GM13977 (cell line): ENCODE results near the gene COA6.

Experiments used
- DNase-seq: peaks from one replicate; pipeline ENCODE4 v3.0.0; 2012; ENCODE audit warnings: low spot score
- CTCF ChIP-seq: IDR thresholded peaks from 2 replicates; pipeline ENCODE4 v1.5.1; 2012; ENCODE audit warnings: mild to moderate bottlenecking, control low read depth; ENCODE audit not compliant: insufficient read depth; ENCODE audit errors: extremely low read depth, missing control alignments
- in situ Hi-C: fragments of 300-500 bp; cut with MboI; formaldehyde crosslinking; loops from one replicate; pipeline ENCODE4 v1.12.0; 2022; ENCODE audit warnings: low sequenced_read_pairs, low pct_unique_long_range_greater_than_20kb, mixed read lengths, inconsistent platforms; ENCODE audit not compliant: unreplicated experiment

The COA6 gene

GRCh38 chr1:234331507-234331906 is 41.7 kb upstream of the COA6 start:
- in situ Hi-C loops, result no loop called here
- no peak for DNase-seq
- TF ChIP-seq CTCF, result no peak

GRCh38 chr1:234336359-234336758 is 36.9 kb upstream of the COA6 start:
- TF ChIP-seq CTCF, result no peak

GRCh38 chr1:234337233-234337632 is 36.0 kb upstream of the COA6 start:
- no peak for TF ChIP-seq CTCF
- no peak for DNase-seq
- in situ Hi-C loops, result no loop called here

More at GRCh38 chr1:234336359-234336758, 36.9 kb upstream of the COA6 start:
- no peak for DNase-seq
- in situ Hi-C loops, result no loop called here

GRCh38 chr1:234340528-234340927 is 32.7 kb upstream of the COA6 start:
- no peak for TF ChIP-seq CTCF
- no peak for DNase-seq
- in situ Hi-C loops, result no loop called here

GRCh38 chr1:234342774-234343173 is 30.5 kb upstream of the COA6 start:
- in situ Hi-C loops, result no loop called here
- DNase-seq, result no peak
- TF ChIP-seq CTCF, result no peak

DNA sequence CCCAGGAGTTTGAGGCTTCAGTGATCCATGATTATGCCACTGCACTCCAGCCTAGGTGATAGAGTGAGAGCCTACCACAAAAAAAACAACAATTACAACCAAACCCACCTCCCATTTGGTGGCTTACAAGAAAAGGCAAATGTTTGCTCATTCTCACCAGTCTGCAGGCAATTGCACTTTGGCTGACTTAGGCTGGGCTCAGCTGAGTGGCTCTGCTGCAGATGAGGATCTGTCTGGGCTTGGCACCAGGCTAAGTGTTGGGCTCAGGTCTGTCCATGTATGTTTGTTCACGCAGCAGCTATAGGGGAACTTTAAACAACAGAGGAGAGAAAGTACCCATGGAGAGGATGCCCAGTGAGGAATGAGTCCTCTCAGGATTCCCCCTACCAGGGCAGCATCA is 28.0 kb upstream of the COA6 start:
- TF ChIP-seq CTCF, result no peak
- in situ Hi-C loops, result no loop called here

GRCh38 chr1:234348964-234349363 is 24.3 kb upstream of the COA6 start:
- in situ Hi-C loops, result no loop called here
- DNase-seq, result no peak
- TF ChIP-seq CTCF, result no peak

More for the DNA sequence above, 28.0 kb upstream of the COA6 start:
- no peak for DNase-seq
